Measurements from ENCODE around the gene P4HA1.
"Not testable (repeated sequence)": the region's sequence is repeated elsewhere in the genome, so short reads cannot be mapped to it uniquely, and the experiment has no call there.

Gene P4HA1

GRCh38 chr10:73096449-73097304 lies at the start of gene P4HA1:
Gene P4HA1 (minus strand): TSS chr10:73096866. CDS start chr10:73074883, 21,983 bp downstream.
- DNase-seq (ENCODE audit: extremely low read depth in 1 of 2, low read depth in 1 of 2) = peak; percentile 98 to 99

DNA sequence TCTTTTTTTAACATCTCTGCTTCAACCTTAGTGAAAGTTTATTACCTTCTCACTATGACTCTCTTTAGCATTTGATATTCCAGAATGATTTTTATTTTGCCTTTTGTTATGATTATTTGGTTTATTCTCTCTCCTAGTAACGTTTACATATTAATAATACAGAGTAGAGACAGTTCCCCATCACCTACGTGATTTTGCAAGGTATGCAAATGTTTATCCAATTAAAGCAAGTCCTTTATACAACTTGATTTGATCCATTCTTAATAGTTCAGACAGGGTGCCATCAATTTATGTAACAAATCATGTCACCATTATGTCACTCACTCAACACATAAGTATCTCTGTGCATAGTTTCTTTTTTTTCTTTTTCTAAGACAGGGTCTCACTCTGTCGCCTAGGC lies 44.9 kb upstream of the P4HA1 start:
- DNase-seq (ENCODE audit: extremely low read depth in 1 of 2, low read depth in 1 of 2) = no peak

- no peak for DNase-seq (ENCODE audit: extremely low read depth in 1 of 2, low read depth in 1 of 2)
Observed at GRCh38 chr10:73139251-73139650, 42.6 kb upstream of the P4HA1 start.

- no peak for DNase-seq (ENCODE audit: extremely low read depth in 1 of 2, low read depth in 1 of 2)
Observed at GRCh38 chr10:73136627-73137026, 40.0 kb upstream of the P4HA1 start.

GRCh38 chr10:73134727-73135126 lies 38.1 kb upstream of the P4HA1 start:
- no peak for DNase-seq (ENCODE audit: extremely low read depth in 1 of 2, low read depth in 1 of 2)

- DNase-seq (ENCODE audit: extremely low read depth in 1 of 2, low read depth in 1 of 2) = no peak
Observed at GRCh38 chr10:73131913-73132686, 35.4 kb upstream of the P4HA1 start.

DNA sequence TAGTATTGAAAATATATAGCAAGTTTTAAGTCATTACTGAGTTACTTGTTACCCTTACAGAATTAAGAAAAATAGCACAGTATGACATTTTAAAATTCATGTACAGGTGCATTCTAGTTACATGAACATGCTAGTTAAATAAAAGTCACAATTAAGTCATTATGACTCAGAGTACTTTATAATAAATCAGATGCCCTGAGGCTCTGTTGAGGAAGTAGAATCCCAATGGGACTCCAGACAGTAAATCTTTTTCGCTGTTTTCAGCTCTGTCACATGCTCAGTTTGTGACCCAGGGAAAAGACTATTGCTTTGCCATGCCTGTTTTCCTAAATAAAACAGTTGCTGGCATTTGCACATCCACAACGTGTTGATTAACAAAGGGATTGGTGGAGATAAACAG lies 34.6 kb upstream of the P4HA1 start:
- DNase-seq (ENCODE audit: extremely low read depth in 1 of 2, low read depth in 1 of 2) = no peak

DNA sequence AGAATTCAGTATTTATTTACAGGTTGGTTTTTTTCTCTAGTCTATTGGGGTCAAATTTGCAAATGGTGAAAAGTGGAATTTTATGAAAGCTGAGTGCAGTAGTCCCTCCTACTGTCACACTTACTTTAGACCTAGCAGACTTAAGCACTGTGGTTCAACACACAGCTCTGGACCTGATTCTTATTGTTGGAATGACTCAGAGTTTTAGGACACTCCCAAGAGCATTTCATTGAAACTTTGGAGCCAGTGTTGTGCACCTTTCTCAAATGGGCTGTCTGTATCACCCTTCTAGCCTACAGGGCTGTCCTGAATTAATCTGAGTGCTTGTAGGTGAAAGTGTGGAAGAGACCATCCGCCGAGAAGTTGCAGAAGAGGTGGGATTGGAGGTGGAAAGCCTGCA lies 29.7 kb upstream of the P4HA1 start:
- no peak for DNase-seq (ENCODE audit: extremely low read depth in 1 of 2, low read depth in 1 of 2)

DNA sequence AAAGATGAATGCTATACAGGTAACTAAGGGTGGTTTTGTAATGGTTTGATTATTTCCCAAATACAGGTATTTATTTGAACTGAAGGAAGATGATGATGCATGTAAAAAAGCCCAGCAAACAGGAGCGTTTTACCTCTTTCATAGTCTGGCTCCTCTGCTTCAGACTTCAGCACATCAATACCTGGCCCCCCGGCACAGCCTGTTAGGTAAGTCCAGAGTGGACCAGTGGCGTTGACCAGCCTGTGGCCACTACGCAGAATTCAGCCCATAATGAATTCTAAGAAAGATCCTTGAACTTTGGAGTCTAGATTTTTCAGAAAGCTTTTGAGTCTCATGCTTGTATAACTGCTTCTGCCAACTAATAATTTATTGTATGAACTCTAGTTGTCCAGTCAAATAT lies 23.3 kb upstream of the P4HA1 start:
- no peak for DNase-seq (ENCODE audit: extremely low read depth in 1 of 2, low read depth in 1 of 2)

DNA sequence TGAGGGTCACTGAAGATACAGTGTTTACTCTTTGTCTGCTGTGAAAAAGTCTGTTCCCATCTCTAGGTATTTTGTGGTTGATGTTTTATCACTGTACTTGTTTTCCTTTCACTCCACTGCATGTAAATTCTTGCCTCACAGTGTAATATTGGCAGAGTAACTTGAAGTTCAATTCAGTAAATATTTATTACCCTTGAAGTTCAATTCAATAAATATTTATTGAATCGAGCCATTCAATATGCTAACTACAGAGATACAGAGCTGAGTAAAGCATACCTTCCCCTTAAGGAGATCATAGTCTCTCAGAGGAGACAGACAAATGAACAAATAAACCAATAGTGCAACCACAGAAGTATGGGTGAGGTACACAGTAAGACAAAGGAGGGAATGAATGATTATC lies 22.8 kb upstream of the P4HA1 start:
- DNase-seq (ENCODE audit: extremely low read depth in 1 of 2, low read depth in 1 of 2) = no peak

GRCh38 chr10:73117976-73118743 lies 21.5 kb upstream of the P4HA1 start:
- DNase-seq (ENCODE audit: extremely low read depth in 1 of 2, low read depth in 1 of 2) = no peak

DNA sequence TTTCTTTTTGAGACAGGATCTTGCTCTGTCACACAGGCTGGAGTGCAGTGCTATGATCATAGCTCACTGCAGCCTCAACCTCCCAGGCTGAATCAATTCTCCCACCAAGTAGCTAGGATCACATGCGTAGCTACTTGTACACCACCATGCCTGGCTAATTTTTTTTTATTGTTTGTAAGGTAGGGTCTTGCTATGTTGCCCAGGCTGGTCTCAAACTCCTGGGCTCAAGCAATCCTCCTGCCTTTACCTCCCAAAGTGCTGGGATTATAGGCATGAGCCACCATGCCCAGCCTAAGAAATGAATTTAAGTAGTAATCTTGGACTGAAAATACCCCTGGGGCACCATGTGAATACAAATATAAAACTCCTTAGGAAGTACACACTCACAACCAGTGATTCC lies 19.4 kb upstream of the P4HA1 start:
- DNase-seq (ENCODE audit: extremely low read depth in 1 of 2, low read depth in 1 of 2) = no peak

DNA sequence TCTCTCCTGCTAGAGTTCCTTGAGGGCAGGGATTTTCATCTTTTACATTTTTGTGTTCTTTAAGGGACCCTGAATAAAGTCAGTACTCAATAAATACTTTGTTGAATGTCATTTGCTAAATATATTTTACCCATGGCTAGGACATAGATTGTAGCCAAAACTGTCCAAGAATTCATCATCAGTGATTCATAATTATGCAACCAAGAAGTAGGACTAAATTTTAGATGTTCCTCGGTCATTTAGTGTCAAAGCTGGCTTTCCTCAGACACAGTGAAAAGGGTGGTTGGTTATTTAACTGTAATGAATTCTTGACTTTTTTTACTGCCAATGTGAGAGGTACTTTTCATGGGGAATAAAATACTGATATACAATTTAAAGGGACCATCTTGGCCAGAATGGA lies 16.9 kb upstream of the P4HA1 start:
- no peak for DNase-seq (ENCODE audit: extremely low read depth in 1 of 2, low read depth in 1 of 2)

- not testable (repeated sequence) for DNase-seq (ENCODE audit: extremely low read depth in 1 of 2, low read depth in 1 of 2)
Observed at GRCh38 chr10:73112032-73112431, 15.4 kb upstream of the P4HA1 start.

DNA sequence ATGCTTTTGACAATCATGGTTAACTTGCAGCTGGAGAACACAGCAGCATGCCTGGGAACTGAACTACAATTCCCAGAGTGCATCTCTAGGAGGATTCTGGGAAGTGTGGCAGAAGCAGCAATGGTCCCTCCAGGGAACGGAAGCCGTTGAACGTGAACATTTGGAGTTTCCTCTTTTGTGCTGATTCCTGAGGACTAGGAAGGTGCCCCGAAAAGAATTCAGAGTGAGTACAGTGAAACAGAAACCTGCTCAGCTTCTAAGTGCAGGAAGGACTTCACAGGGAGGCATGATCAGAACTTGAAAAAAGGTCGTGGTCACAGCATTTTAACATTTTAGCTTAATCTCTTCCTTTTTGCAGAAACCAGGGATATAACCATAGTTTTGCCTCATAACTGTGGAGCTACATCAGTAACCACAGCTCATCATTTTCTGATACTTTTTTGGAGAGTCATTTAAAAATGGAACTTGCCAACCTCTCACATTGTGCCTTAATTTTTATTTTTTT lies 13.7 kb upstream of the P4HA1 start, which contains the start of gene NUDT13:
Gene NUDT13, plus strand, starts transcription at position 111 of the 505 bp plus-strand sequence. CDS start 3,911 bp downstream, outside the sequence.
- DNase-seq (ENCODE audit: extremely low read depth in 1 of 2, low read depth in 1 of 2) = peak in 1 of 2 donors; percentile 26

DNA sequence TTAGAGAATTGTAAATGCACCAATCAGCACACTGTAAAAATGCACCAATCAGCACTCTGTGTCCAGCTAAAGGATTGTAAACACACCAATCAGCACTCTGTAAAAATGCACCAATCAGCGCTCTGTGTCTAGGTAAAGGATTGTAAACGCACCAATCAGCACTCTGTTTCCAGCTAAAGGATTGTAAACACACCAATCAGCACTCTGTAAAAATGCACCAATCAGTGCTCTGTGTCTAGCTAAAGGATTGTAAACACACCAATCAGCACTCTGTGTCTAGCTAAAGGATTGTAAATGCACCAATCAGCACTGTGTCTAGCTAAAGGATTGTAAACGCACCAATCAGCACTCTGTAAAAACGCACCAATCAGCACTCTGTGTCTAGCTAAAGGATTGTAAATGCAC lies 12.6 kb upstream of the P4HA1 start:
- not testable (repeated sequence) for DNase-seq (ENCODE audit: extremely low read depth in 1 of 2, low read depth in 1 of 2)

- no peak for DNase-seq (ENCODE audit: extremely low read depth in 1 of 2, low read depth in 1 of 2)
Observed at GRCh38 chr10:73106301-73106700, 9.6 kb upstream of the P4HA1 start.

- DNase-seq (ENCODE audit: extremely low read depth in 1 of 2, low read depth in 1 of 2) = no peak
Observed at GRCh38 chr10:73099141-73099540, 2.5 kb upstream of the P4HA1 start.

DNA sequence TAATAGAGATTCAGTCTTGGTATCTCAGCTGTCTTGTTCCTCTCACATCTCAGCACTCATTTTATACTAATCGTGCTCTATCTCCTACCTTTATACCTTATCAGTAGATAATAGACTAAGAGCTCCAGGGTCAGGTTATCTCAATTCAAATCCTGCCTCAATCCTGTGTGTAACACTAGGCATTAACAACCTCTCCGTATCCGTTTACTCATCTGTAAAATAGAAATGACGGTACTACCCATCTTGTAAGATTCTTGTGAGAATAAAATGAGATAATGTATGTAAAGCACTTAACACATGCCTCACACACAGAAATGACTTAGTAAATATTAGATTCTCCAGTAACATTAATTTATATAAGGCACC lies 622 bp upstream of the P4HA1 start:
- no peak for DNase-seq (ENCODE audit: extremely low read depth in 1 of 2, low read depth in 1 of 2)

GRCh38 chr10:73096041-73096448 lies 621 bp downstream of the P4HA1 start:
- DNase-seq (ENCODE audit: extremely low read depth in 1 of 2, low read depth in 1 of 2) = peak; percentile 53 to 64

DNA sequence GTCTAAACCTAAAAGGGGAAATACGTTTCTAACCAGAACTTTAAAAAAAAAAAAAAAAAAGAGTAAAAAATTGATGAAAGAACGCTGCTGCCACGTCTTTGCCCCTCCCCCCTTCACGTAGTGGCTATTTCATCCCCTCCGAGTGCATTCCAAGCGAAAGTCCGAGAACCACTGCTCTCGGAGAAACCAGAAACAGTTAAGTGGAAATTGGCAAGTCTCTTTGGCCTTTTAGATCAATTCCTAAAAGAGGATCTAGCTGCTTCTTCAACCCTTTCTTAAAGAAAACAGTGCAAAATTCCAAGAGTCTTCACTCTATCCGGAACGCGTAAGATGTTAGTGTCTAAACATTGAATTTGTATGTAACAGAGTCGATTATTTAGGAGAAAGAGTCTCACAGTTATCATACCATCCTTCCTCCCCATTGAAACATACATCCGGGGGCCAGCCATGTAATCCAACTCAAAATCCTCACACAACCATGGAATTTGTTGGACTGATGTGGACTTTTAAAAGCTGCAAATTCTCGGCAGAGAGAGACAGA lies 1.1 kb downstream of the P4HA1 start:
- DNase-seq (ENCODE audit: extremely low read depth in 1 of 2, low read depth in 1 of 2) = no peak

All from stimulated activated CD8-positive, alpha-beta memory T cell treated with anti-CD3 and anti-CD28 coated beads, Interleukin-7, amount 100 ng/mL, for 48 hours (primary cell).